HUDEP-2 (cell line): ENCODE measurements around the gene ITPR1.

Experiments used
- DNase-seq, 76 experiments: peaks; one replicate each; lab custom pipeline; 2025; ENCODE audit not compliant: unreplicated experiment in 76 of 76; lab: John Stamatoyannopoulos, UW

ITPR1 gene

GRCh38 chr3:4797201-4797705 lies 304.1 kb downstream of the ITPR1 start:
- DNase-seq = no peak

GRCh38 chr3:4799266-4800256 lies 306.4 kb downstream of the ITPR1 start:
- no peak for DNase-seq

GRCh38 chr3:4800595-4800994 lies 307.4 kb downstream of the ITPR1 start:
- DNase-seq = no peak

- no peak for DNase-seq
Measured at GRCh38 chr3:4801892-4802291, 308.7 kb downstream of the ITPR1 start.

- no peak for DNase-seq
Measured at GRCh38 chr3:4802903-4803302, 309.8 kb downstream of the ITPR1 start.

GRCh38 chr3:4804161-4805058 lies 311.3 kb downstream of the ITPR1 start:
- no peak for DNase-seq

- DNase-seq = no peak
Measured at GRCh38 chr3:4805662-4806061, 312.5 kb downstream of the ITPR1 start.

- no peak for DNase-seq
Measured at GRCh38 chr3:4806535-4807108, 313.5 kb downstream of the ITPR1 start.

GRCh38 chr3:4807381-4808280 lies 314.5 kb downstream of the ITPR1 start:
- peak in 1 of 76 experiments; percentile 3 for DNase-seq

GRCh38 chr3:4808637-4809036 lies 315.5 kb downstream of the ITPR1 start:
- DNase-seq = no peak

GRCh38 chr3:4809922-4810321 lies 316.8 kb downstream of the ITPR1 start:
- DNase-seq = no peak

GRCh38 chr3:4812591-4812990 lies 319.4 kb downstream of the ITPR1 start:
- DNase-seq = no peak

GRCh38 chr3:4813909-4814304 lies 320.8 kb downstream of the ITPR1 start:
- no peak for DNase-seq

GRCh38 chr3:4814305-4814903 lies 321.3 kb downstream of the ITPR1 start:
- DNase-seq = no peak

- DNase-seq = no peak
Measured at GRCh38 chr3:4814904-4815574, 321.9 kb downstream of the ITPR1 start.

- no peak for DNase-seq
Measured at GRCh38 chr3:4816306-4816705, 323.2 kb downstream of the ITPR1 start.

- DNase-seq = no peak
Measured at GRCh38 chr3:4816718-4817117, 323.6 kb downstream of the ITPR1 start.

- no peak for DNase-seq
Measured at GRCh38 chr3:4817128-4817527, 324.0 kb downstream of the ITPR1 start.

GRCh38 chr3:4818164-4818563 lies 325.0 kb downstream of the ITPR1 start:
- DNase-seq = no peak
